K562 (cell line): ENCODE results near the gene SAMD10. TPM values are rescaled to one million over a fixed set of nuclear protein-coding genes. Genes with fewer than 3 reads are reported as not detected.
A peak's percentile ranks its signal among the peaks of the same experiment; 100 is the strongest.

Source experiments
- ATF7 ChIP-seq: fragments of 450-650 bp; IDR thresholded peaks from 2 replicates; pipeline ENCODE4 v1.7.1; 2014; ENCODE audit warnings: mild to moderate bottlenecking, moderate library complexity
- MTF1 ChIP-seq: fragments of 250-450 bp; sonication (Bioruptor Pico); IDR thresholded peaks from 2 replicates; pipeline ENCODE4 v1.9.0; 2021; ENCODE audit warnings: moderate library complexity, mild to moderate bottlenecking, inconsistent platforms, borderline replicate concordance
- NEUROD1 ChIP-seq: fragments of 150-350 bp; IDR thresholded peaks from 2 replicates; pipeline ENCODE4 v1.6.1; 2014; ENCODE audit warnings: borderline replicate concordance, low read length, low read depth; ENCODE audit not compliant: partially characterized antibody
- PML ChIP-seq: IDR thresholded peaks from 2 replicates; pipeline ENCODE4 v1.6.1; 2012; ENCODE audit warnings: low read length, inconsistent platforms
- RBM39 ChIP-seq: fragments of 200-400 bp; formaldehyde crosslinking; optimal IDR thresholded peaks from 2 replicates; pipeline ENCODE3; 2018; ENCODE audit warnings: low read depth, low read length
- TGIF2 ChIP-seq: sonication (generic); formaldehyde crosslinking; IDR thresholded peaks from 2 replicates; pipeline ENCODE4 v1.8.1; 2022; ENCODE audit warnings: mild to moderate bottlenecking, missing genetic modification reagents, moderate library complexity
- polyA plus RNA-seq, 8 experiments: library from polyadenylated mRNA; depleted of rRNA in 4 of 8; stranded (reverse) in 5 of 8; unstranded in 3 of 8; fragments of >200 nt; fragmentation: Nextera tagmentation in 2 of 8; fragmentation: Illumina TruSeq in 1 of 8; extraction: Ambion mirVana in 2 of 8; extraction: Trizol in 1 of 8; gene quantifications; 2 replicates each; pipeline versions ENCODE4 v1.2.1 to v1.2.3, GENCODE V29; 2011 to 2014; ENCODE audit warnings: inconsistent platforms in 1 of 8, missing spikeins in 1 of 8
- total RNA-seq, 7 experiments: library from RNA; depleted of rRNA in 6 of 7; stranded (reverse); fragments of >200 nt in 6 of 7; fragmentation: Illumina TruSeq in 2 of 7; extraction: Trizol in 2 of 7; gene quantifications; 2 replicates each; pipeline versions ENCODE4 v1.2.1 to v1.2.3, GENCODE V29; 2011 to 2021; ENCODE audit warnings: low replicate concordance in 1 of 7
- TF ChIP-seq, protein P1 (sequence below), 2 experiments: fragments of 450-650 bp; formaldehyde crosslinking in 1 of 2; IDR thresholded peaks; 2 replicates each; pipeline versions ENCODE4 v1.4.0 to v1.6.1; 2014 to 2020; ENCODE audit warnings: mild to moderate bottlenecking in 2 of 2, borderline replicate concordance in 1 of 2, low read depth in 1 of 2
- TF ChIP-seq, protein P2 (sequence below): sonication (generic); formaldehyde crosslinking; IDR thresholded peaks from 2 replicates; pipeline ENCODE4 v1.8.0; 2022; ENCODE audit warnings: mild to moderate bottlenecking, low read depth, missing genetic modification reagents
- TF ChIP-seq, protein P3 (sequence below), 2 experiments: fragments of 450-650 bp; conservative IDR thresholded peaks; 2 replicates each; pipeline ENCODE4 v1.6.1; 2017; ENCODE audit warnings: mild to moderate bottlenecking in 2 of 2, moderate library complexity in 2 of 2
- TF ChIP-seq, protein P4 (sequence below): fragments of 200-800 bp; sonication (Bioruptor generic); IDR thresholded peaks from 2 replicates; pipeline ENCODE4 v1.6.1; 2017; ENCODE audit warnings: missing genetic modification characterization, missing compliant biosample characterization
- TF ChIP-seq, protein P5 (sequence below): sonication (generic); formaldehyde crosslinking; IDR thresholded peaks from 2 replicates; pipeline ENCODE4 v1.8.1; 2023; ENCODE audit warnings: mild to moderate bottlenecking, missing genetic modification reagents

SAMD10 gene
- total and polyA plus RNA-seq, 9 of the 15 experiments (the other 6 are each of a cell fraction or from before 2014, with no cell fraction given): 0.37 to 15.2 (median 4.8) TPM

DNA sequence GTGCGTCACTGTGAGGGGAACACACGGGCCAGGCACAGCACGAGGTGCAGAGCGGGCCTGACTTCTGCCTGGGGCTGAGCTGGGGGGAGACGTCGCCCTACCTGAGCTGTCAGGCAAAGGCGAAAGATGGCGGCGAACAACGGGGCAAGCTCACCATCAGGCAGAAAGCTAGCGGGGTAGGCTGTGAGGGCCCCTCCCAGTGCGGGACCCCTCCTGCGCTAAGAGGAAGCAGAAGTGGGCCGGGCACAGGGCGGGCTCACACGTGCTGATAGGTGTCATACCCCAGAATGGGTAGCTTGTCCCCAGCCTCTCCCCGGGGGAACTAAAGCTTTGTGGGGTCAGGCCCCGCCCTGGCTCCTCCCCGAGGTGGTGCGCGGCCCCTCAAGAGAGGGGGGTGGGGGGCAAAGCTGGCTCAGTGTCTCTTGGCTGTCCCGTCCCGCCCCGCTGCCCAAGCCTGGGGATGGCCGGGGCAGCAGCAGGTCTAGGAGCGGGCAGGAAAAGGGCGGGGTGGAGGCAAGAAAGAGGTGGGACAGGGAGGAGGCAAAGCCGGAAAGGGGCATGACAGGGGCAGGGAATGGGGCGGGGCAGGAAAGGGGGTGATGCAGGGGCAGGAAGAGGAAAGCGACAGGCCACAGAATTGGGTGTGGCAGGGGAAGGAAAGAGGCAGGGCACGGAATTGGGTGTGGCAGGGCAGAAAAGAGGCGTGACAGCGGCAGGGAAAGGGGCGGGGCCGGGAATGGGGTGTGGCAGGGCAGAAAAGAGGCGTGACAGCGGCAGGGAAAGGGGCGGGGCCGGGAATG, 38.0 kb downstream of the SAMD10 start (continued):
- TF ChIP-seq, protein P1, sequence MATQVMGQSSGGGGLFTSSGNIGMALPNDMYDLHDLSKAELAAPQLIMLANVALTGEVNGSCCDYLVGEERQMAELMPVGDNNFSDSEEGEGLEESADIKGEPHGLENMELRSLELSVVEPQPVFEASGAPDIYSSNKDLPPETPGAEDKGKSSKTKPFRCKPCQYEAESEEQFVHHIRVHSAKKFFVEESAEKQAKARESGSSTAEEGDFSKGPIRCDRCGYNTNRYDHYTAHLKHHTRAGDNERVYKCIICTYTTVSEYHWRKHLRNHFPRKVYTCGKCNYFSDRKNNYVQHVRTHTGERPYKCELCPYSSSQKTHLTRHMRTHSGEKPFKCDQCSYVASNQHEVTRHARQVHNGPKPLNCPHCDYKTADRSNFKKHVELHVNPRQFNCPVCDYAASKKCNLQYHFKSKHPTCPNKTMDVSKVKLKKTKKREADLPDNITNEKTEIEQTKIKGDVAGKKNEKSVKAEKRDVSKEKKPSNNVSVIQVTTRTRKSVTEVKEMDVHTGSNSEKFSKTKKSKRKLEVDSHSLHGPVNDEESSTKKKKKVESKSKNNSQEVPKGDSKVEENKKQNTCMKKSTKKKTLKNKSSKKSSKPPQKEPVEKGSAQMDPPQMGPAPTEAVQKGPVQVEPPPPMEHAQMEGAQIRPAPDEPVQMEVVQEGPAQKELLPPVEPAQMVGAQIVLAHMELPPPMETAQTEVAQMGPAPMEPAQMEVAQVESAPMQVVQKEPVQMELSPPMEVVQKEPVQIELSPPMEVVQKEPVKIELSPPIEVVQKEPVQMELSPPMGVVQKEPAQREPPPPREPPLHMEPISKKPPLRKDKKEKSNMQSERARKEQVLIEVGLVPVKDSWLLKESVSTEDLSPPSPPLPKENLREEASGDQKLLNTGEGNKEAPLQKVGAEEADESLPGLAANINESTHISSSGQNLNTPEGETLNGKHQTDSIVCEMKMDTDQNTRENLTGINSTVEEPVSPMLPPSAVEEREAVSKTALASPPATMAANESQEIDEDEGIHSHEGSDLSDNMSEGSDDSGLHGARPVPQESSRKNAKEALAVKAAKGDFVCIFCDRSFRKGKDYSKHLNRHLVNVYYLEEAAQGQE (IDR thresholded peaks at IDR 0.05; ENCODE audit: borderline replicate concordance): no peak
- TF ChIP-seq, protein P1 (CRISPR knock-in tag; IDR thresholded peaks at IDR 0.05; ENCODE audit: low read depth): no peak
- no peak for TF ChIP-seq MTF1 (CRISPR knock-in tag)
- no peak for TF ChIP-seq PML
- TF ChIP-seq, protein P2, sequence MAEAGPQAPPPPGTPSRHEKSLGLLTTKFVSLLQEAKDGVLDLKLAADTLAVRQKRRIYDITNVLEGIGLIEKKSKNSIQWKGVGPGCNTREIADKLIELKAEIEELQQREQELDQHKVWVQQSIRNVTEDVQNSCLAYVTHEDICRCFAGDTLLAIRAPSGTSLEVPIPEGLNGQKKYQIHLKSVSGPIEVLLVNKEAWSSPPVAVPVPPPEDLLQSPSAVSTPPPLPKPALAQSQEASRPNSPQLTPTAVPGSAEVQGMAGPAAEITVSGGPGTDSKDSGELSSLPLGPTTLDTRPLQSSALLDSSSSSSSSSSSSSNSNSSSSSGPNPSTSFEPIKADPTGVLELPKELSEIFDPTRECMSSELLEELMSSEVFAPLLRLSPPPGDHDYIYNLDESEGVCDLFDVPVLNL (CRISPR knock-in tag): no peak
- TF ChIP-seq TGIF2: no peak
- TF ChIP-seq, protein P3, sequence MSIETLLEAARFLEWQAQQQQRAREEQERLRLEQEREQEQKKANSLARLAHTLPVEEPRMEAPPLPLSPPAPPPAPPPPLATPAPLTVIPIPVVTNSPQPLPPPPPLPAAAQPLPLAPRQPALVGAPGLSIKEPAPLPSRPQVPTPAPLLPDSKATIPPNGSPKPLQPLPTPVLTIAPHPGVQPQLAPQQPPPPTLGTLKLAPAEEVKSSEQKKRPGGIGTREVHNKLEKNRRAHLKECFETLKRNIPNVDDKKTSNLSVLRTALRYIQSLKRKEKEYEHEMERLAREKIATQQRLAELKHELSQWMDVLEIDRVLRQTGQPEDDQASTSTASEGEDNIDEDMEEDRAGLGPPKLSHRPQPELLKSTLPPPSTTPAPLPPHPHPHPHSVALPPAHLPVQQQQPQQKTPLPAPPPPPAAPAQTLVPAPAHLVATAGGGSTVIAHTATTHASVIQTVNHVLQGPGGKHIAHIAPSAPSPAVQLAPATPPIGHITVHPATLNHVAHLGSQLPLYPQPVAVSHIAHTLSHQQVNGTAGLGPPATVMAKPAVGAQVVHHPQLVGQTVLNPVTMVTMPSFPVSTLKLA (conservative IDR thresholded peaks at IDR 0.05): peak in 1 of 2 experiments; percentile 59; a peak in 3 of 4 replicates
- no peak for TF ChIP-seq NEUROD1
- TF ChIP-seq ATF7: no peak
- TF ChIP-seq RBM39: no peak
- TF ChIP-seq, protein P4, sequence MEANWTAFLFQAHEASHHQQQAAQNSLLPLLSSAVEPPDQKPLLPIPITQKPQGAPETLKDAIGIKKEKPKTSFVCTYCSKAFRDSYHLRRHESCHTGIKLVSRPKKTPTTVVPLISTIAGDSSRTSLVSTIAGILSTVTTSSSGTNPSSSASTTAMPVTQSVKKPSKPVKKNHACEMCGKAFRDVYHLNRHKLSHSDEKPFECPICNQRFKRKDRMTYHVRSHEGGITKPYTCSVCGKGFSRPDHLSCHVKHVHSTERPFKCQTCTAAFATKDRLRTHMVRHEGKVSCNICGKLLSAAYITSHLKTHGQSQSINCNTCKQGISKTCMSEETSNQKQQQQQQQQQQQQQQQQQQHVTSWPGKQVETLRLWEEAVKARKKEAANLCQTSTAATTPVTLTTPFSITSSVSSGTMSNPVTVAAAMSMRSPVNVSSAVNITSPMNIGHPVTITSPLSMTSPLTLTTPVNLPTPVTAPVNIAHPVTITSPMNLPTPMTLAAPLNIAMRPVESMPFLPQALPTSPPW: peak; percentile 86
- TF ChIP-seq, protein P5, sequence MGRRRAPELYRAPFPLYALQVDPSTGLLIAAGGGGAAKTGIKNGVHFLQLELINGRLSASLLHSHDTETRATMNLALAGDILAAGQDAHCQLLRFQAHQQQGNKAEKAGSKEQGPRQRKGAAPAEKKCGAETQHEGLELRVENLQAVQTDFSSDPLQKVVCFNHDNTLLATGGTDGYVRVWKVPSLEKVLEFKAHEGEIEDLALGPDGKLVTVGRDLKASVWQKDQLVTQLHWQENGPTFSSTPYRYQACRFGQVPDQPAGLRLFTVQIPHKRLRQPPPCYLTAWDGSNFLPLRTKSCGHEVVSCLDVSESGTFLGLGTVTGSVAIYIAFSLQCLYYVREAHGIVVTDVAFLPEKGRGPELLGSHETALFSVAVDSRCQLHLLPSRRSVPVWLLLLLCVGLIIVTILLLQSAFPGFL (CRISPR knock-in tag): no peak
